Measurements from ENCODE around the gene BMPER.

The BMPER gene

DNA sequence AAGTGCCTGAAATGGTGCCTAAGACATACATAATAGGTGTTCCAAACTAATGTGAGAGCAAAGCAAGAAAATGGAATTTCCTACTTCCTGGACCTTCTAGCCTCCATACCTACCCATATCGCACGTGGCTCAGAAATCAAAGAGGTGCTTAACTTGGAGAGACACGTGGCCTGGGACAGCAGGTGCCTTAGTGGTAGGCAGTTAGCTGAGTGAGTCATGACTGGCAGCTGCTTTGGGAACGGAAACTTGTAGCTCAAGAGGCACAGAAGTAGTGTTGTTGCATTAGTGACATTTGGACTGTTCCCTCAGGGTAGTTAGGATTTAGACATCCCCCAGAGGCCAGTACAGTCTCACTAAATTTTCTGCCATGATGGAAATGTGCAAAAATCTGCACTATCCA, 12.0 kb upstream of the BMPER start:
- TF ChIP-seq, protein P1, sequence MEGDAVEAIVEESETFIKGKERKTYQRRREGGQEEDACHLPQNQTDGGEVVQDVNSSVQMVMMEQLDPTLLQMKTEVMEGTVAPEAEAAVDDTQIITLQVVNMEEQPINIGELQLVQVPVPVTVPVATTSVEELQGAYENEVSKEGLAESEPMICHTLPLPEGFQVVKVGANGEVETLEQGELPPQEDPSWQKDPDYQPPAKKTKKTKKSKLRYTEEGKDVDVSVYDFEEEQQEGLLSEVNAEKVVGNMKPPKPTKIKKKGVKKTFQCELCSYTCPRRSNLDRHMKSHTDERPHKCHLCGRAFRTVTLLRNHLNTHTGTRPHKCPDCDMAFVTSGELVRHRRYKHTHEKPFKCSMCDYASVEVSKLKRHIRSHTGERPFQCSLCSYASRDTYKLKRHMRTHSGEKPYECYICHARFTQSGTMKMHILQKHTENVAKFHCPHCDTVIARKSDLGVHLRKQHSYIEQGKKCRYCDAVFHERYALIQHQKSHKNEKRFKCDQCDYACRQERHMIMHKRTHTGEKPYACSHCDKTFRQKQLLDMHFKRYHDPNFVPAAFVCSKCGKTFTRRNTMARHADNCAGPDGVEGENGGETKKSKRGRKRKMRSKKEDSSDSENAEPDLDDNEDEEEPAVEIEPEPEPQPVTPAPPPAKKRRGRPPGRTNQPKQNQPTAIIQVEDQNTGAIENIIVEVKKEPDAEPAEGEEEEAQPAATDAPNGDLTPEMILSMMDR (IDR thresholded peaks at IDR 0.05), result no peak

DNA sequence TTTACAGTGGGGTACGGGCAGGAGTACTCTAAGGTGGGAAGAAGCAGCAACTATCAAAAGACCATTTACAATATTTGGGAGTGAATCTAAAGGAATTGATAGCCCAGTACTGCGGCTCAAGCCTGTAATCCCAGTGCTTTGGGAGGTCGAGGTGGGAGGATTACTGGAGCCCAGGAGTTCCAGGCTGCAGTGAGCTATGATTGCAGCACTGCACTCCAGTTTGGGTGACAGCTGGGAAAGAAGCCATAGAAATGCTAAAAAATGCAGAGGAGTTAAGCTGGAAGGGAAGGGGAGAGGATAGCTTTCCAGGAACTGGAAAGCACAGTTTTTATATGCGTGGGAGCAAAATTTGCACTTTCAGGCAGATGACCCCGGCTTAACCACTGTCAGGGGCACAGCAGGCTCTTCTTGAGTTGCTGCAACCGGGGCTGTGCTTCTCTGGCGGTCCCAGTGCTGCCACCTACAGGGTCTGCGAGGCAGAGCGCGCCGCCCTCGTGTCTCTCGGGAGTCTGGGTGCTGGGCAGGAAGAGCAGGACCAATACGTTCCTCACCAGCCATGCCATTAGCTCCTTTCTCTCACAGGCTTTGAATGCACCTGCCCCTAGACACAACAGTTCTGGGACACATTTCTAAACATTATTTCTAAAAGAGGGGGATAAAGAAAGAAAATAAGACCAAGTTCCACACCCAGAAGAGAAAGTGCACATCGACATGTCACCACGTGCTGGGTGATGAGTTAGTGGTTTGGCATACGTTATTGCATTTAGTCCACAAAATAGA, 10.1 kb upstream of the BMPER start:
- TF ChIP-seq, protein P1 (IDR thresholded peaks at IDR 0.05), result peak; percentile 86

DNA sequence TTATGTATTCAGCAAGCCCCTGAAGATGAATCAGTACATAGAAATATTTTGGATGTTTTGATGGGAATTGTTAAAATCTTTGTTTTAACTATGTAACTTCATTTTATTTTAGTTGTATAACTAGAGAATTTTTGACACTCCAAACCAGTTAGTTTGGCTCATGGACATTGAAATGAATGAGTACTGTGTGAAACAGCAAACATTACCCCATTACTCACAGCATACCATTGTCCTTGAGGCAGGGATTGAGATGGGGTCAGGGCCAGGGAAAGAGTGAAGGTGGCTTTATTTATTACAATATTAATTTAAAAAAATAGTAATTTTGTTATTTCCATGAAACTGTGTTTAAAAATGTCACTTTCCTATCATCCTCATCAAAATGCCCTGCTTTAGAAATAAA, 4.8 kb upstream of the BMPER start:
- TF ChIP-seq, protein P1 (IDR thresholded peaks at IDR 0.05), result no peak

DNA sequence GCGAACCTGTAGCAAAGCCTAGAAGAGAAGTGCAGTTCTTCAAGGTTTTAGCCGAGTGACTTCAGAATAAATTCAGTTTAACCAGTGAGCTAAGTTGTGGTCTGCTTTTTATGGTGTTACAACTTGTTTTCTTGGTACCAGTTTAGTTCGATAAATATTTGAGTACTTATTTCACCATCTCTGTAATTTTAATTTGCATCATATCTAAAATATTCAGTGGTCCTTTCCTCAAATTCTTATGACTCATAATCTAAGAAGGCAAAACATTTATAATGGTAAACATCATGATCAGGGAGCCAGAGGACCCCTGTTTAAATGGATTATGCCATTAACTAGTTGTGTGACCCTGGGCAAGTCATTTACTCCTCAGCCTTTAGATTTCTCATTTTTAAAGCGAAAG, 4.1 kb upstream of the BMPER start:
- TF ChIP-seq, protein P1 (IDR thresholded peaks at IDR 0.05), result no peak

DNA sequence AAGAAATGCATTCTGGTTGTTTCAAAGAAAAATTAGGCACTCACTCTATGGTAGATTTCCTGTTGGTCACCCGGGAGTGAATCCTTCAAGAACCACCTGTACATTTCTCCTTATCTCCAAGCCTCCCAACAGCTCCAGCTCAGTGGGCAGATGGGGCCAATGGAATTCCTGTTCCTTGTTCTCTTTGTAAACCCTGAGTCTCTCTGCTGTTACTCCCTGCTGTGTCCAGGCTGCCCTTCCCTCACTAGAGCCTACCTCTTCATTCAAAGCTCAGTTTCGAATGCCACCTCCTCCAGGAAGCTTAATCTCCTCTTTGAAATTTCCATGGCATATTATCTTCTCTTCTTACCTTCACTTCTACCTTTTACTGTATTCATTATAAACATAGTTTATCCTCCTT, 3.5 kb upstream of the BMPER start:
- TF ChIP-seq, protein P1 (IDR thresholded peaks at IDR 0.05), result no peak

DNA sequence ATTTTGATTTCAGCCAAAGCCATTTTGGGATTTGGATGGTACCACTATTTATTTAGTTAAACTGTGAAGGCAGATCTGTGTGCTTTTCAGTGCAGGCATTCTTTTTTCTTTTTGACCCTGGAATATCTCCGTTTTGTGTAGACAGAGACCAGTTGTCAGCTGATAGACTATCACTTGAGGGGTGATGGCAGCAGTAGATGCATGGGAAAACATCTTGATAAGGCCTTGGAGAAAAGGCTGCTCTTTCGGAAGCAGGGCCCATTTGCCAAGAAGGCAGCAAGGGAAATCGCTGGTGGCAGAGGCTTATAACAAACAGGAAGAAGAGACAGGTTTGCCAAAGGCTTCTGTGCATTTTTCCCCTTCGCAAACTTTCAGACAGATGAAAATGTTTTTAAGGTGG, 2.6 kb upstream of the BMPER start:
- TF ChIP-seq, protein P1 (IDR thresholded peaks at IDR 0.05), result no peak

DNA sequence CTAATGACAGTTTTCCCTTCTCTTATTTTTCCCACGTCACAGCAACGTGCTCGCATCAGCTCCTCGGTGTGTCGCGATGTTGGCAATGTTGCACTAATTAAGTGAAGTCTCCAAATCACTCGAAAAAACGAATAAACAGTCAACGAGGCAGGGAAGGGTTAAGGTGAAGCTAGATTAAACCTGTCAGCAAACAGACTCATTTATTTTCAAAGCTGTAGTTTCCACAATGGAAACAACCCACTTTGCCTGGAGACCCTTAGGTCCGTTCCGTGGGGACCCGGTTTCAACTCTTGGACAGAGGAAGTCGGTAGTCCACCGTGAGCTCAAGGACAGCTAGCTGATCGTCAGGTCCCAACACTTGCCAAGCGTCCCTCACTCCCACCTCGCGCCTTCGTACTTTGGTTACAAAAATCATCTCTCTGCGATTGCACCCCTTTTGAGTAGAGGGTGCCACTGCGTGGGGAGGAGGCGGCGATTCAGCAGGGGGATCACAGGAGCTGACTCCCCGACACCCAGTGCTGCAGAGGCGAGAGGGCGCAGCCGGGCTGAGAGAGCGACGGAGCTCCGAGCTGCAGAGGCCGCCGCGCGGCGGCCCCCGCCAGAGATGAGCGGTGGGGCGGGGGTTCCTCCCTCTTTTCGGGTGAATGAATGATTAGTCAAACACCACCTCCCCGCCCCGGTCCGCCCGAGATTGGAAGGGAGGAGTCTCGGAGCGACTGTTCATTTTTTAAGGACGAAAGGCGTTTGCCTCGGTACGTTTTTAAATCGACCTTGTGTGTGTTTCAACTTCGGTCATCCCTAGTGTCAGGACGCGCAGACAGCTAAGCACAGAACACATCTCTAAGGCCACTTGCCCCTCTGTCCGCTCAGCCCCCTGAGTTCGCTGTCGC, 1.3 kb upstream of the BMPER start:
- TF ChIP-seq, protein P1 (IDR thresholded peaks at IDR 0.05), result no peak

Data from LNCAP (cell line).